Measurements from ENCODE around the gene ANKIB1. TPM values are rescaled to one million over a fixed set of nuclear protein-coding genes. Genes with fewer than 3 reads are reported as not detected.

The ANKIB1 gene
- total and polyA plus RNA-seq, 2 donors (not counting 1 experiment from before 2014, with no cell fraction given) = 16.5 to 76.7 TPM

DNA sequence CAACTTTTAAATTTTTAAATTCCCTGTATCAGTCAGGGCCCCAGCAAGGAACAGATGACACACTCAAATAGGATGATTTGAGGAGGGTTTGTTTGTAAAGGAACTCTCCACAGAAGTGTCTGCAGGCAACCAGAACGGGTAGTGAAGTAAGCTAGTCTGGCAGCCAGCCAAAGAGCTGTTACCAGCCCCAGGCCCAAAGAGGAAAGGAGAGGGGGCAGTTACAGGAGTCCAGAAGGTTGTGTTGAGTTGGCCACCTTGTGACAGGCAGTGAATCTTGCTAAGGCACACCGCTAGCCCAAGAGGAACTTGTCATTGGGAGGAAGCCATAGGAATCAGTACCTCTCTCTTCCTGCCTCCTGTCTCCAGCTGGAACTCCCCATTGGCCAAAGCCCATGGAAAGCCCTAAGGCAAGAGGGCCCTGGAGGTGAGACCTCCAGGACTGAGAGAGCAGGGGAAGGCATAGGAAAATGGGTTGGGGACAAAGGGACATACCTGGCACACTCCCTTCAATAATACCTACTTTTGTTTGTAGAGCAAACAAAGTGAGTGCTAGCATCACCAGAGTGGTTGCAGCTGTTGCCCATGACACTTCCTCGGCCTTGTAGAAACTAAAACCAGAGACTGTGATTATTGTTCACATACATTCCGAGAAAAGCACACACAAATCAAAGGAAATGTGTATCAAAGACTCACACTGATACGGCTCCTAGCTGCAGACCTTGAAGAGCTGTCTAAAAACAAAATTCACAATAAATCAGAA is 176.1 kb downstream of the ANKIB1 start:
- no peak overlapping the region for H3K27ac Mint-ChIP-seq
- no peak overlapping the region for H3K4me2 ChIP-seq (replicated peaks; ENCODE audit: low read depth, low read length, poor library complexity, severe bottlenecking)

DNA sequence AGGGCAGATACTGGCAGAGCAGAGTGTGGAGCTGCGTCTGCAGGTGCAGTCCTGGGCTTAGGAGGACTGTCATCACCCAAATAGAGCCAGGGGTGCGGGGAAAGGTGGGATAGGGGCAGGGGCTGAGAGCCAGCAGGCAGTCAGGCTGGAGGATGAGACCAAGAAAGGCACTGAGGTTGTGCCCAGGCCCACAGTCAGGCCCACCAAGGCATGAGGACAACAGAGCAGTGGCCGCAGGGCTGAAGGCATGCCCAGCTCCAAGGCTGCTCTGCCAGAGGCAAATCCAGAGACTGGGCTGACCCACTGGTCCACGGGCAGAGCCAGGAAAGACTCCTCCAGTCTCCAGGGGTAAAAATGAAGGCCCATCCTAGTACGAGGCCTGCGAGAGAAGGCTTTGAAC is 177.2 kb downstream of the ANKIB1 start:
- 96% methylated on average over 6 of the region's 6 CpGs for WGBS (ENCODE audit: insufficient coverage)
- CTCF ChIA-PET = interaction anchor here (1.1 to 7.9 kb wide), 2 partner anchors 10 to 23 kb away, joined by 3 to 133 read pairs; partner anchors contain the start of gene GATAD1
- peaks cover 27% of the 10 kb centered on the region for H3K27me3 Mint-ChIP-seq
- no peak for TF ChIP-seq EZH2 (IDR thresholded peaks at IDR 0.05; ENCODE audit: borderline replicate concordance, insufficient read depth, low read depth, low read length, poor library complexity, severe bottlenecking)
- TF ChIP-seq, protein P1, sequence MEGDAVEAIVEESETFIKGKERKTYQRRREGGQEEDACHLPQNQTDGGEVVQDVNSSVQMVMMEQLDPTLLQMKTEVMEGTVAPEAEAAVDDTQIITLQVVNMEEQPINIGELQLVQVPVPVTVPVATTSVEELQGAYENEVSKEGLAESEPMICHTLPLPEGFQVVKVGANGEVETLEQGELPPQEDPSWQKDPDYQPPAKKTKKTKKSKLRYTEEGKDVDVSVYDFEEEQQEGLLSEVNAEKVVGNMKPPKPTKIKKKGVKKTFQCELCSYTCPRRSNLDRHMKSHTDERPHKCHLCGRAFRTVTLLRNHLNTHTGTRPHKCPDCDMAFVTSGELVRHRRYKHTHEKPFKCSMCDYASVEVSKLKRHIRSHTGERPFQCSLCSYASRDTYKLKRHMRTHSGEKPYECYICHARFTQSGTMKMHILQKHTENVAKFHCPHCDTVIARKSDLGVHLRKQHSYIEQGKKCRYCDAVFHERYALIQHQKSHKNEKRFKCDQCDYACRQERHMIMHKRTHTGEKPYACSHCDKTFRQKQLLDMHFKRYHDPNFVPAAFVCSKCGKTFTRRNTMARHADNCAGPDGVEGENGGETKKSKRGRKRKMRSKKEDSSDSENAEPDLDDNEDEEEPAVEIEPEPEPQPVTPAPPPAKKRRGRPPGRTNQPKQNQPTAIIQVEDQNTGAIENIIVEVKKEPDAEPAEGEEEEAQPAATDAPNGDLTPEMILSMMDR (IDR thresholded peaks at IDR 0.05) = no peak
- Histone ChIP-seq H3K27me3 (replicated peaks in 1 of 4; ENCODE audit: control extremely low read depth in 1 of 4, control insufficient read depth in 3 of 4, insufficient read depth in 4 of 4, low read length in 3 of 4) (peaks cover 0 to 6% (median 0%) of the 10 kb centered on the region in 4 experiments), H3K36me3 (replicated peaks in 1 of 2; ENCODE audit: control extremely low read depth in 1 of 2, control insufficient read depth in 1 of 2, extremely low read depth in 1 of 2, insufficient read depth in 2 of 2, low read length in 1 of 2) (no peaks in the 10 kb centered on the region), H3K9ac (ENCODE audit: low read length) (no peak overlapping the region), H4K20me1 (ENCODE audit: control insufficient read depth, insufficient read depth, low read length, poor library complexity, severe bottlenecking) (no peaks in the 10 kb centered on the region), H3K27ac (ENCODE audit: low read length in 2 of 2) (no peak overlapping the region), H2AFZ (ENCODE audit: insufficient read depth, low read depth, low read length, poor library complexity, severe bottlenecking) (no peak overlapping the region), H3K79me2 (ENCODE audit: control insufficient read depth, insufficient read depth, low read length) (no peaks in the 10 kb centered on the region), H3K4me3 (ENCODE audit: control extremely low read depth in 1 of 5, extremely low read depth in 1 of 5, insufficient read depth in 1 of 5, low read depth in 2 of 5, low read length in 4 of 5) (no peak overlapping the region), H3K4me1 (ENCODE audit: control insufficient read depth in 2 of 2, insufficient read depth in 2 of 2, low read length in 2 of 2) (peaks cover 4% of the 10 kb centered on the region in 2 donors), H3K4me2 (replicated peaks; ENCODE audit: low read depth, low read length, poor library complexity, severe bottlenecking) (no peak overlapping the region), H3K9me3 (ENCODE audit: control extremely low read depth in 1 of 3, control insufficient read depth in 2 of 3, insufficient read depth in 1 of 3, low read length in 2 of 3) (no peaks in the 10 kb centered on the region)
- POLR2A ChIA-PET = no interaction called here
- no peak overlapping the region for H3K4me3 Mint-ChIP-seq
- no peak overlapping the region for H3K27ac Mint-ChIP-seq
- DNase-seq (no peak), ATAC-seq (ENCODE audit: low read depth) (no peak)
- no peaks in the 10 kb centered on the region for H3K9me3 Mint-ChIP-seq (ENCODE audit: insufficient read depth)
- intact Hi-C loops (cut with micrococcal nuclease) = loop anchor here (5.0 kb wide), 1 partner anchor 39 kb away; no protein-coding TSS in a partner anchor
- peaks cover 10% of the 10 kb centered on the region for H3K4me1 Mint-ChIP-seq

More for the DNA sequence above, 176.1 kb downstream of the ANKIB1 start:
- Histone ChIP-seq H3K9ac (ENCODE audit: low read length) (no peak overlapping the region), H3K36me3 (replicated peaks in 1 of 2; ENCODE audit: control extremely low read depth in 1 of 2, control insufficient read depth in 1 of 2, extremely low read depth in 1 of 2, insufficient read depth in 2 of 2, low read length in 1 of 2) (no peaks in the 10 kb centered on the region), H3K27ac (ENCODE audit: low read length in 2 of 2) (no peak overlapping the region), H2AFZ (ENCODE audit: insufficient read depth, low read depth, low read length, poor library complexity, severe bottlenecking) (peak overlapping the region; percentile 22), H3K79me2 (ENCODE audit: control insufficient read depth, insufficient read depth, low read length) (no peaks in the 10 kb centered on the region), H3K4me3 (ENCODE audit: control extremely low read depth in 1 of 5, extremely low read depth in 1 of 5, insufficient read depth in 1 of 5, low read depth in 2 of 5, low read length in 4 of 5) (no peak overlapping the region), H3K27me3 (replicated peaks in 1 of 4; ENCODE audit: control extremely low read depth in 1 of 4, control insufficient read depth in 3 of 4, insufficient read depth in 4 of 4, low read length in 3 of 4) (peaks cover 0 to 6% (median 0%) of the 10 kb centered on the region in 4 experiments), H3K4me1 (ENCODE audit: control insufficient read depth in 2 of 2, insufficient read depth in 2 of 2, low read length in 2 of 2) (peaks cover 4% of the 10 kb centered on the region in 2 donors), H4K20me1 (ENCODE audit: control insufficient read depth, insufficient read depth, low read length, poor library complexity, severe bottlenecking) (no peaks in the 10 kb centered on the region), H3K9me3 (ENCODE audit: control extremely low read depth in 1 of 3, control insufficient read depth in 2 of 3, insufficient read depth in 1 of 3, low read length in 2 of 3) (no peaks in the 10 kb centered on the region)
- no peak for DNase-seq
- ChIA-PET POLR2A (no interaction called here), CTCF (interaction anchor here (7.9 kb wide), 1 partner anchor 24 kb away, joined by 133 read pairs; the partner anchor contains the start of gene GATAD1)
- Mint-ChIP-seq H3K4me1 (peaks cover 10% of the 10 kb centered on the region), H3K27me3 (peaks cover 20% of the 10 kb centered on the region), H3K9me3 (ENCODE audit: insufficient read depth) (no peaks in the 10 kb centered on the region), H3K4me3 (no peak overlapping the region)
- WGBS (ENCODE audit: insufficient coverage) = 45% methylated on average over 3 of the region's 5 CpGs
- intact Hi-C loops (cut with micrococcal nuclease) = loop anchor here (5.0 kb wide), 1 partner anchor 40 kb away; no protein-coding TSS in a partner anchor
- TF ChIP-seq, protein P1 (IDR thresholded peaks at IDR 0.05) = no peak
- no peak for TF ChIP-seq EZH2 (IDR thresholded peaks at IDR 0.05; ENCODE audit: borderline replicate concordance, insufficient read depth, low read depth, low read length, poor library complexity, severe bottlenecking)
- no peak for ATAC-seq (ENCODE audit: low read depth)
